ENCODE measurements around the gene RYR3. TPM values are rescaled to one million over a fixed set of nuclear protein-coding genes. Genes with fewer than 3 reads are reported as not detected.

The RYR3 gene
- total RNA-seq, 1 donor from 2014 or later: 2.2 TPM

GRCh38 chr15:33534642-33535041, 223.9 kb downstream of the RYR3 start:
- Mint-ChIP-seq H3K27ac (no peak overlapping the region), H3K4me3 (no peak overlapping the region), H3K9me3 (no peaks in the 10 kb centered on the region), H3K4me1 (ENCODE audit: unreplicated experiment) (no peaks in the 10 kb centered on the region), H3K36me3 (no peaks in the 10 kb centered on the region), H3K27me3 (peaks cover 24% of the 10 kb centered on the region)
- DNase-seq (ENCODE audit: extremely low spot score, unreplicated experiment): no peak
- TF ChIP-seq, protein P1, sequence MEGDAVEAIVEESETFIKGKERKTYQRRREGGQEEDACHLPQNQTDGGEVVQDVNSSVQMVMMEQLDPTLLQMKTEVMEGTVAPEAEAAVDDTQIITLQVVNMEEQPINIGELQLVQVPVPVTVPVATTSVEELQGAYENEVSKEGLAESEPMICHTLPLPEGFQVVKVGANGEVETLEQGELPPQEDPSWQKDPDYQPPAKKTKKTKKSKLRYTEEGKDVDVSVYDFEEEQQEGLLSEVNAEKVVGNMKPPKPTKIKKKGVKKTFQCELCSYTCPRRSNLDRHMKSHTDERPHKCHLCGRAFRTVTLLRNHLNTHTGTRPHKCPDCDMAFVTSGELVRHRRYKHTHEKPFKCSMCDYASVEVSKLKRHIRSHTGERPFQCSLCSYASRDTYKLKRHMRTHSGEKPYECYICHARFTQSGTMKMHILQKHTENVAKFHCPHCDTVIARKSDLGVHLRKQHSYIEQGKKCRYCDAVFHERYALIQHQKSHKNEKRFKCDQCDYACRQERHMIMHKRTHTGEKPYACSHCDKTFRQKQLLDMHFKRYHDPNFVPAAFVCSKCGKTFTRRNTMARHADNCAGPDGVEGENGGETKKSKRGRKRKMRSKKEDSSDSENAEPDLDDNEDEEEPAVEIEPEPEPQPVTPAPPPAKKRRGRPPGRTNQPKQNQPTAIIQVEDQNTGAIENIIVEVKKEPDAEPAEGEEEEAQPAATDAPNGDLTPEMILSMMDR (conservative IDR thresholded peaks at IDR 0.05): no peak

- Mint-ChIP-seq H3K4me3 (no peak overlapping the region), H3K9me3 (no peaks in the 10 kb centered on the region), H3K27me3 (peaks cover 27% of the 10 kb centered on the region), H3K36me3 (no peaks in the 10 kb centered on the region), H3K27ac (no peak overlapping the region), H3K4me1 (ENCODE audit: unreplicated experiment) (no peaks in the 10 kb centered on the region)
- TF ChIP-seq, protein P1 (conservative IDR thresholded peaks at IDR 0.05): no peak
- DNase-seq (ENCODE audit: extremely low spot score, unreplicated experiment): no peak
Measured at GRCh38 chr15:33535135-33535534, 224.4 kb downstream of the RYR3 start.

GRCh38 chr15:33539825-33540573, 229.2 kb downstream of the RYR3 start:
- Mint-ChIP-seq H3K36me3 (no peaks in the 10 kb centered on the region), H3K9me3 (no peaks in the 10 kb centered on the region), H3K27me3 (peaks cover 29% of the 10 kb centered on the region), H3K27ac (no peak overlapping the region), H3K4me1 (ENCODE audit: unreplicated experiment) (no peaks in the 10 kb centered on the region), H3K4me3 (no peak overlapping the region)
- TF ChIP-seq, protein P1 (conservative IDR thresholded peaks at IDR 0.05): no peak
- DNase-seq (ENCODE audit: extremely low spot score, unreplicated experiment): no peak

- no peak for DNase-seq (ENCODE audit: extremely low spot score, unreplicated experiment)
- Mint-ChIP-seq H3K4me1 (ENCODE audit: unreplicated experiment) (no peaks in the 10 kb centered on the region), H3K27ac (no peak overlapping the region), H3K36me3 (no peaks in the 10 kb centered on the region), H3K4me3 (no peak overlapping the region), H3K27me3 (peaks cover 12% of the 10 kb centered on the region), H3K9me3 (no peaks in the 10 kb centered on the region)
- TF ChIP-seq, protein P1 (conservative IDR thresholded peaks at IDR 0.05): no peak
Measured at GRCh38 chr15:33543957-33544356, 233.2 kb downstream of the RYR3 start.

GRCh38 chr15:33545866-33546265, 235.1 kb downstream of the RYR3 start:
- Mint-ChIP-seq H3K4me1 (ENCODE audit: unreplicated experiment) (no peaks in the 10 kb centered on the region), H3K27ac (no peak overlapping the region), H3K4me3 (no peak overlapping the region), H3K9me3 (no peaks in the 10 kb centered on the region), H3K36me3 (no peaks in the 10 kb centered on the region), H3K27me3 (peaks cover 7% of the 10 kb centered on the region)
- TF ChIP-seq, protein P1 (conservative IDR thresholded peaks at IDR 0.05): no peak
- no peak for DNase-seq (ENCODE audit: extremely low spot score, unreplicated experiment)

All from type B pancreatic cell (in vitro differentiated cells).